LNCAP (cell line): Measurements from ENCODE around the gene ZNF862.

Experiments used
- TF ChIP-seq, protein P1 (sequence below): fragments of 450-650 bp; IDR thresholded peaks from 2 replicates; pipeline ENCODE4 v1.5.1; 2017; ENCODE audit warnings: mild to moderate bottlenecking

Gene ZNF862

DNA sequence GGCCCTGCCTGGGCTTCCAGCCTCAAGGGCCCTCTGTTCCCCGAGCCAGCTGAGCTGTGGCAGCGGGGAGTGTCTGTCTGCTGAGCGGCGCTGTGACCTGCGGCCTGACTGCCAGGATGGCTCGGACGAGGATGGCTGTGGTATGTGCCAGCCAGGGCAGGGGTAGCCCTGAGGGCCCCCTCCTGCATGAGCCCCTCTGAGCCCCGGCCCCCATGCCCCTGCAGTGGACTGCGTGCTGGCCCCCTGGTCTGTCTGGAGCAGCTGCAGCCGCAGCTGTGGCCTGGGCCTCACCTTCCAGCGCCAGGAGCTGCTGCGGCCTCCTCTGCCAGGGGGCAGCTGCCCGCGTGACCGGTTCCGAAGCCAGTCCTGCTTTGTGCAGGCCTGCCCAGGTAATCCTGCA is 36.4 kb upstream of the ZNF862 start:
- TF ChIP-seq, protein P1, sequence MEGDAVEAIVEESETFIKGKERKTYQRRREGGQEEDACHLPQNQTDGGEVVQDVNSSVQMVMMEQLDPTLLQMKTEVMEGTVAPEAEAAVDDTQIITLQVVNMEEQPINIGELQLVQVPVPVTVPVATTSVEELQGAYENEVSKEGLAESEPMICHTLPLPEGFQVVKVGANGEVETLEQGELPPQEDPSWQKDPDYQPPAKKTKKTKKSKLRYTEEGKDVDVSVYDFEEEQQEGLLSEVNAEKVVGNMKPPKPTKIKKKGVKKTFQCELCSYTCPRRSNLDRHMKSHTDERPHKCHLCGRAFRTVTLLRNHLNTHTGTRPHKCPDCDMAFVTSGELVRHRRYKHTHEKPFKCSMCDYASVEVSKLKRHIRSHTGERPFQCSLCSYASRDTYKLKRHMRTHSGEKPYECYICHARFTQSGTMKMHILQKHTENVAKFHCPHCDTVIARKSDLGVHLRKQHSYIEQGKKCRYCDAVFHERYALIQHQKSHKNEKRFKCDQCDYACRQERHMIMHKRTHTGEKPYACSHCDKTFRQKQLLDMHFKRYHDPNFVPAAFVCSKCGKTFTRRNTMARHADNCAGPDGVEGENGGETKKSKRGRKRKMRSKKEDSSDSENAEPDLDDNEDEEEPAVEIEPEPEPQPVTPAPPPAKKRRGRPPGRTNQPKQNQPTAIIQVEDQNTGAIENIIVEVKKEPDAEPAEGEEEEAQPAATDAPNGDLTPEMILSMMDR, result no peak

DNA sequence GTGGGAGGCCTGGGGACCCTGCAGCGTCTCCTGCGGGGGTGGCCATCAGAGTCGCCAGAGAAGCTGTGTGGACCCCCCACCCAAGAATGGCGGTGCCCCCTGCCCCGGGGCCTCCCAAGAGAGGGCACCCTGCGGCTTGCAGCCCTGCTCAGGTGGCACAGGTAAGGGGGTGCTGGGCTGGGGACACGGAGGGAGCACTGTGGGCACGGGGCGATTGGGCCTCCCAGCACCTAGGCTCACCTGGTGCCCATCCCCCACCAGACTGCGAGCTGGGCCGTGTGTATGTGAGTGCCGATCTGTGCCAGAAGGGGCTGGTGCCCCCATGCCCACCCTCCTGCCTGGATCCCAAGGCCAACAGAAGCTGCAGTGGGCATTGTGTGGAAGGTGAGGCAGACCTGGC is 35.2 kb upstream of the ZNF862 start:
- TF ChIP-seq, protein P1, result no peak

DNA sequence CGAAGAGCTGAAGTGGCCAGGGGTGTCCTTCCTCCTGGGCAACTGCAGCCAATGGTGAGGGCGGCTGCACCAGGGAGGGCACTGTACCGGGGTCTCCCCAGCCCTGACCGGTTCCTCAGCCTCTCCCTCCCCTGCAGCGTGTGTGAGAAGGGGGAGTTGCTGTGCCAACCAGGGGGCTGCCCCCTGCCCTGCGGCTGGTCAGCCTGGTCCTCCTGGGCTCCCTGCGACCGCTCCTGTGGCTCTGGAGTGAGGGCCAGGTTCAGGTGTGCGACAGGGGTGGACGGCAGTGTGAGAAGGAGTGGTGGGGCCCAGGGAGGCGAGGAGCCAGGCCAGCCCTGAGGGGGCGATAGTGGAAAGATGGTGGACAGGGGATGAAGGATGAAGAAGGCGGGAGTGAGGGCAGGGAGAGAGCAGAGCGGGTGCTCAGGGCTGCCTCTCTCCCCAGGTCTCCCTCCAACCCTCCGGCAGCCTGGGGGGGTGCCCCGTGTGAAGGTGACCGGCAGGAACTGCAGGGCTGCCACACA is 34.6 kb upstream of the ZNF862 start:
- TF ChIP-seq, protein P1, result no peak

DNA sequence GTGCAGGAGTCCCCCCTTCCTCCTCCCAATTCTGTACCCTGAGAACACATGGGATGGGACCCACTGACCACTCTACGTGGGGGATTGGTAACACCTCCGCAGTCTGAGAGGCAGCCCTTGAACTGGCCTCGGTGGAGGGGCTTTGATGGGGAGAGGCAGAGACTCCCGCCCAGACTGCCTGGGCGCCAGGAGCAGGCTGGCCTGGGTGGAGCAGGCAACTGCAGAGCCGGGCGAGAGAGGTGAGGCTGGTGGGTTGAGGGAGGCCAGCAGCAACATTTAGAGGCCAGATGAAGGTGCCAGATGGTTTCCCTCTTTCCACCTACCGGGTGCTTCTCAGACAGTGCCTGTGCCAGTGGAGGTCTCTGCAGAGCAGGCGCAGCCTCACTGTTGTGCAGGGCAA is 34.1 kb upstream of the ZNF862 start:
- TF ChIP-seq, protein P1, result no peak

DNA sequence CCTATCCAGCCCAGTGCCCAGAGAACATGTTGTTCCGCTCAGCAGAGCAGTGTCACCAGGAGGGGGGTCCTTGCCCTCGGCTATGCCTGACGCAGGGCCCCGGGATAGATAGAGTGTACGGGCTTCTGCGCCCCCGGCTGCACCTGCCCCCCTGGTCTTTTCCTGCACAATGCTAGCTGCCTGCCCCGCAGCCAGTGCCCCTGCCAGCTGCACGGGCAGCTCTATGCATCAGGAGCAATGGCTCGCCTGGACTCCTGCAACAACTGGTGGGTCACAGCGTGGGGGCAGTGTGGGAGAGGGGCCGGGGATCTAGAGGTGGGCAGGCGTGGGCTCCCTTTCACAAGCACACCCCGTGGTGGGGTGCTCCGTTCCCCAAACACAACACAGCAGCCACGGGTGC is 31.4 kb upstream of the ZNF862 start:
- TF ChIP-seq, protein P1, result no peak

DNA sequence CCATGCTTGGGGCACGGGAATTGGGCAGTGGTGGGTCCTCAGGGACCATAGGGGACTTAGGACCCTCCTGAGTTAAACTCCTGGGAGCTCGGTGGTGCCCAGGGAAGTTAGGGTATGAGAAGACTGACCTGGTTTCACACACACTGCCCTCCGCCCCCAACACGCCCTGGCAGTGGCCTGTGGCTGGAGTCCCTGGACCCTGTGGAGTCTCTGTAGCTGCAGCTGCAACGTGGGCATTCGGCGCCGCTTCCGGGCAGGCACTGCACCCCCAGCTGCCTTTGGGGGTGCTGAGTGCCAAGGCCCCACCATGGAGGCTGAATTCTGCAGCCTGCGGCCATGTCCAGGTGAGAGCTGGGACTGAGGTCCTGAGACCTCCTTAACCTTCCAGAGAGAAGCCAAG is 29.9 kb upstream of the ZNF862 start:
- TF ChIP-seq, protein P1, result no peak

DNA sequence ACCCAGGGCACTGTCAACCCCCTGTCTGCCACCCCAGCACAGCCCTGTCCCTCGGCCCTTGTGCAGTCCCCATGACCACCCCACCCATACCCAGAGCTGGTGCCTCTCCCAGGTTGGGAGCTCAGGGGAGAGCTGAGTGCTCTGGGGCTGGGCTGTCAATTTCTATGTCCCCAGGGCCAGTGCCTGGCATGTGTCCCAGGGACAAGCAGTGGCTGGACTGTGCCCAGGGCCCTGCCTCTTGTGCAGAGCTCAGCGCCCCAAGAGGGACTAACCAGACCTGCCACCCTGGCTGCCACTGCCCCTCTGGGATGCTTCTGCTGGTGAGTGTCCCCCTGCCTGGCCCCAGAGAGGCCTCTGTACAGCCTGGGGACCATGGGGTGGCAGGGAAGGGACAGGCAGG is 29.0 kb upstream of the ZNF862 start:
- TF ChIP-seq, protein P1, result no peak

DNA sequence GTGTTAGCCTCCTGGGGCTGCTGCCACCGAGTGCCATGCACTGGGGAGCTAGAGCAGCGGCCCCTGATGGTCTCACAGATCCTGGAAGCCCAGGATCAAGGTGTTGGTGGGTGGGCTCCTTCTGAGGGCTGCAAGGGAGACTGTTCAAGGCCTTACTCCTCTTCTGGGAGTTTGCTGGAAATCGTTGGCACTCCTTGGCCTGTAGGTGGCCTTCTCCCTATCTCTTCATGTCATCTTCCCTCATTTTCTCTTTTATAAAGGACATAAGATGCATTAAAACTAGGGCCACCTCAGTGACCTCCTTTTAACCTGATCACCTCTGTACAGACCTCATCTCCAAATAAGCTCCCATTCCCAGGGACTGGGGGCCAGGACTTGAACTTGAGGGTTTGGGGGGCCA is 27.0 kb upstream of the ZNF862 start:
- TF ChIP-seq, protein P1, result peak; percentile 27; the same call in 1 of the 2 replicates
